Keratinocyte (primary cell): ENCODE results near the gene CUBN.

Experiments
- EZH2 ChIP-seq: IDR thresholded peaks from one replicate; pipeline ENCODE4 v1.6.1; 2012; ENCODE audit warnings: inconsistent platforms, mild to moderate bottlenecking, low read length, moderate library complexity
- TF ChIP-seq, protein P1 (sequence below), 3 experiments: IDR thresholded peaks in 1 of 3; conservative IDR thresholded peaks in 1 of 3; optimal IDR thresholded peaks in 1 of 3; 2 replicates in 2 of 3; 3 replicates in 1 of 3; pipeline versions ENCODE3 to v1.5.1; 2011; ENCODE audit warnings: low read length in 3 of 3, mild to moderate bottlenecking in 3 of 3, moderate library complexity in 2 of 3, control low read depth in 1 of 3, inconsistent platforms in 1 of 3; ENCODE audit not compliant: insufficient read depth in 2 of 3; ENCODE audit errors: extremely low read depth in 1 of 3

DNA sequence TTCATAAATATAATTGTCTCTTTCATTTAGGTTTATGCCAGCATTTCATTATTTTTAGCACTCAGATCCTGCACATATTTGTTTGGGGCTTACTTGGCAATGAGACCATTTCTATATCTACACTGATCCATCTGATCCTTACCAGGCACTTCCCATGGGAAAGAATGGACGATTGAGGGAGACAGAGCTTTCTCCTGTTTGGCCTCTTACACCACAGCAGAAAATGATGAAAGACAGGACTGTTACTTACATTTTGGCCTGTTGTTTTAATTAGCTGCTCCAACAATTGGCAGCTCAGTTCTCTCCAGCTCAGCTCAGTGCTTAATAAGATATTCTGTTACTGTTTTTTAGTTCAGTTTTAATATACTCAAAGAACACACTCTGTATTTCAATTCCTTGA is 234.8 kb downstream of the CUBN start:
- TF ChIP-seq, protein P1, sequence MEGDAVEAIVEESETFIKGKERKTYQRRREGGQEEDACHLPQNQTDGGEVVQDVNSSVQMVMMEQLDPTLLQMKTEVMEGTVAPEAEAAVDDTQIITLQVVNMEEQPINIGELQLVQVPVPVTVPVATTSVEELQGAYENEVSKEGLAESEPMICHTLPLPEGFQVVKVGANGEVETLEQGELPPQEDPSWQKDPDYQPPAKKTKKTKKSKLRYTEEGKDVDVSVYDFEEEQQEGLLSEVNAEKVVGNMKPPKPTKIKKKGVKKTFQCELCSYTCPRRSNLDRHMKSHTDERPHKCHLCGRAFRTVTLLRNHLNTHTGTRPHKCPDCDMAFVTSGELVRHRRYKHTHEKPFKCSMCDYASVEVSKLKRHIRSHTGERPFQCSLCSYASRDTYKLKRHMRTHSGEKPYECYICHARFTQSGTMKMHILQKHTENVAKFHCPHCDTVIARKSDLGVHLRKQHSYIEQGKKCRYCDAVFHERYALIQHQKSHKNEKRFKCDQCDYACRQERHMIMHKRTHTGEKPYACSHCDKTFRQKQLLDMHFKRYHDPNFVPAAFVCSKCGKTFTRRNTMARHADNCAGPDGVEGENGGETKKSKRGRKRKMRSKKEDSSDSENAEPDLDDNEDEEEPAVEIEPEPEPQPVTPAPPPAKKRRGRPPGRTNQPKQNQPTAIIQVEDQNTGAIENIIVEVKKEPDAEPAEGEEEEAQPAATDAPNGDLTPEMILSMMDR (optimal IDR thresholded peaks at IDR 0.05 in 1 of 3, IDR thresholded peaks at IDR 0.05 in 1 of 3, conservative IDR thresholded peaks at IDR 0.05 in 1 of 3; ENCODE audit: extremely low read depth in 1 of 3, insufficient read depth in 2 of 3, low read length in 3 of 3), result no peak
- no peak for TF ChIP-seq EZH2
